Hepatocyte (in vitro differentiated cells): ENCODE data around the gene SIGLEC10. TPM values are rescaled to one million over a fixed set of nuclear protein-coding genes. Genes with fewer than 3 reads are reported as not detected.
"Not testable (repeated sequence)": the region's sequence is repeated elsewhere in the genome, so short reads cannot be mapped to it uniquely, and the experiment has no call there.

Source experiments
- DNase-seq: peaks from one replicate; pipeline ENCODE4 v3.0.0-alpha.2; 2016; ENCODE audit warnings: low spot score
- H2AFZ ChIP-seq: fragments of 200-600 bp; sonication (generic); 2 replicates; pipeline ENCODE4 v1.6.0; 2016; ENCODE audit warnings: antibody characterized with exemption, mild to moderate bottlenecking
- H3K27ac ChIP-seq: fragments of 200-600 bp; sonication (generic); 2 replicates; pipeline ENCODE4 v1.5.1; 2016; ENCODE audit warnings: mild to moderate bottlenecking
- H3K27me3 ChIP-seq: fragments of 200-600 bp; sonication (generic); 2 replicates; pipeline ENCODE4 v1.6.1; 2016
- H3K36me3 ChIP-seq: fragments of 200-600 bp; sonication (generic); replicated peaks from 2 replicates; pipeline ENCODE4 v1.5.1; 2016; ENCODE audit warnings: low read depth; ENCODE audit not compliant: insufficient read depth
- H3K4me1 ChIP-seq: fragments of 200-600 bp; sonication (generic); 2 replicates; pipeline ENCODE4 v1.5.1; 2016; ENCODE audit warnings: mild to moderate bottlenecking, moderate library complexity; ENCODE audit not compliant: insufficient read depth
- H3K4me2 ChIP-seq: fragments of 200-600 bp; sonication (generic); 2 replicates; pipeline ENCODE4 v1.6.0; 2016
- H3K4me3 ChIP-seq: fragments of 200-600 bp; sonication (generic); 2 replicates; pipeline ENCODE4 v1.5.1; 2016; ENCODE audit warnings: mild to moderate bottlenecking
- H3K79me2 ChIP-seq: fragments of 200-600 bp; sonication (generic); 2 replicates; pipeline ENCODE4 v1.6.0; 2017; ENCODE audit warnings: mild to moderate bottlenecking
- H3K9me2 ChIP-seq: fragments of 200-600 bp; sonication (generic); replicated peaks from 2 replicates; pipeline ENCODE4 v1.6.0; 2017; ENCODE audit warnings: mild to moderate bottlenecking; ENCODE audit not compliant: insufficient read depth
- H3K9me3 ChIP-seq: fragments of 200-600 bp; sonication (generic); 2 replicates; pipeline ENCODE4 v1.5.1; 2016; ENCODE audit warnings: low read depth, mild to moderate bottlenecking
- H4K20me1 ChIP-seq: fragments of 200-600 bp; sonication (generic); 2 replicates; pipeline ENCODE4 v1.6.0; 2016; ENCODE audit warnings: mild to moderate bottlenecking; ENCODE audit not compliant: insufficient read depth, poor library complexity, severe bottlenecking
- EZH2 ChIP-seq: fragments of 200-600 bp; sonication (generic); IDR thresholded peaks from 2 replicates; pipeline ENCODE4 v1.6.1; 2016; ENCODE audit warnings: antibody characterized with exemption, mild to moderate bottlenecking, borderline replicate concordance
- EZH2phosphoT487 ChIP-seq: fragments of 200-600 bp; sonication (generic); IDR thresholded peaks from one replicate; pipeline ENCODE4 v1.6.1; 2018; ENCODE audit warnings: antibody characterized with exemption, mild to moderate bottlenecking, low read depth, moderate library complexity; ENCODE audit not compliant: unreplicated experiment, severe bottlenecking
- WGBS: methylation state at CpG from one replicate; pipeline ENCODE4 v1.1.6; 2016; ENCODE audit warnings: low lambda C conversion rate; ENCODE audit errors: missing lambda C conversion rate; 5-methylcytosine and 5-hydroxymethylcytosine counted together
- polyA plus RNA-seq: library from polyadenylated mRNA; unstranded; fragments of >200 nt; fragmentation: Nextera tagmentation; extraction: Ambion mirVana; gene quantifications from 2 replicates; pipeline ENCODE4 v1.2.1, GENCODE V29; 2016
- total RNA-seq: library from RNA; depleted of rRNA; stranded (reverse); fragments of >200 nt; gene quantifications from 2 replicates; pipeline ENCODE4 v1.2.3, GENCODE V29; 2014
- TF ChIP-seq, protein P1 (sequence below): fragments of 200-600 bp; sonication (generic); IDR thresholded peaks from 2 replicates; pipeline ENCODE4 v1.5.1; 2016; ENCODE audit warnings: antibody characterized with exemption, mild to moderate bottlenecking; ENCODE audit not compliant: poor library complexity

SIGLEC10 gene
- total and polyA plus RNA-seq, 2 experiments from 2014 or later = 1.6 TPM; not detected in 1

DNA sequence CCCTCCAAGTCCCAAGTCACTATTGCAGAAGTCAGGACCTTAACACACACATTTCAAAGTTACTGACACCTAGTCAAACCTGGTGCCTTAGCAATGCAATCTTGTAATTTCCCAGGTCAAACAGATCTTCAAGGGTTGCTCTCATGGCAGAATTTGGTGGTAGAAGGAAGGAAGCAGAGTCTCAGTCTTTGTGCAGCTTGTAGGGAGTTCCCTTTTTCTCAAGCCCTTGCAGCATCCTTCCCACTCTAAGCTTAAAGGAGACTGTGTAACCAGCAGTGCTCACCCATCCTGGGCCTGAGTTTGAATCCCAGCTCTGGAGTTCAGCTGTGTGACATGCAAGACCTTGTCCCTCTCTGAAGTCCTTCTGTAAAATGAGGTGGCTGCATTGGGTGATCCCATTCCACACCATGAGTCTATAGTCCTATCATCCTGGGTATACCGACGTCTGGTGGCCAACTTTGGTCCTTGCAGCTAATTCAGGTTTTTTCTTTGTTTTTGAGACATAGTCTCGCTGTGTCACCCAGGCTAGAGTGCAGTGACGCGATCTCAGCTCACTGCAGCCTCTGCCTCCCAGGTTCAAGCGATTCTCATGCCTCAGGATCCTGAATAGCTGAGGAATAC lies 9.8 kb downstream of the SIGLEC10 start:
- no peak overlapping the region for H3K4me2 ChIP-seq
- no peaks in the 10 kb centered on the region for H3K4me1 ChIP-seq
- H3K9me2 ChIP-seq = no peaks in the 10 kb centered on the region
- TF ChIP-seq EZH2phosphoT487 = no peak
- TF ChIP-seq, protein P1, sequence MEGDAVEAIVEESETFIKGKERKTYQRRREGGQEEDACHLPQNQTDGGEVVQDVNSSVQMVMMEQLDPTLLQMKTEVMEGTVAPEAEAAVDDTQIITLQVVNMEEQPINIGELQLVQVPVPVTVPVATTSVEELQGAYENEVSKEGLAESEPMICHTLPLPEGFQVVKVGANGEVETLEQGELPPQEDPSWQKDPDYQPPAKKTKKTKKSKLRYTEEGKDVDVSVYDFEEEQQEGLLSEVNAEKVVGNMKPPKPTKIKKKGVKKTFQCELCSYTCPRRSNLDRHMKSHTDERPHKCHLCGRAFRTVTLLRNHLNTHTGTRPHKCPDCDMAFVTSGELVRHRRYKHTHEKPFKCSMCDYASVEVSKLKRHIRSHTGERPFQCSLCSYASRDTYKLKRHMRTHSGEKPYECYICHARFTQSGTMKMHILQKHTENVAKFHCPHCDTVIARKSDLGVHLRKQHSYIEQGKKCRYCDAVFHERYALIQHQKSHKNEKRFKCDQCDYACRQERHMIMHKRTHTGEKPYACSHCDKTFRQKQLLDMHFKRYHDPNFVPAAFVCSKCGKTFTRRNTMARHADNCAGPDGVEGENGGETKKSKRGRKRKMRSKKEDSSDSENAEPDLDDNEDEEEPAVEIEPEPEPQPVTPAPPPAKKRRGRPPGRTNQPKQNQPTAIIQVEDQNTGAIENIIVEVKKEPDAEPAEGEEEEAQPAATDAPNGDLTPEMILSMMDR = peak; percentile 47
- no peaks in the 10 kb centered on the region for H3K9me3 ChIP-seq
- no peaks in the 10 kb centered on the region for H3K79me2 ChIP-seq
- WGBS = 42% methylated on average over 6 of the region's 6 CpGs
- no peak overlapping the region for H3K27ac ChIP-seq
- peak; percentile 50 for DNase-seq
- no peak overlapping the region for H3K4me3 ChIP-seq
- H4K20me1 ChIP-seq = no peaks in the 10 kb centered on the region
- no peak overlapping the region for H2AFZ ChIP-seq
- no peaks in the 10 kb centered on the region for H3K36me3 ChIP-seq
- no peaks in the 10 kb centered on the region for H3K27me3 ChIP-seq

DNA sequence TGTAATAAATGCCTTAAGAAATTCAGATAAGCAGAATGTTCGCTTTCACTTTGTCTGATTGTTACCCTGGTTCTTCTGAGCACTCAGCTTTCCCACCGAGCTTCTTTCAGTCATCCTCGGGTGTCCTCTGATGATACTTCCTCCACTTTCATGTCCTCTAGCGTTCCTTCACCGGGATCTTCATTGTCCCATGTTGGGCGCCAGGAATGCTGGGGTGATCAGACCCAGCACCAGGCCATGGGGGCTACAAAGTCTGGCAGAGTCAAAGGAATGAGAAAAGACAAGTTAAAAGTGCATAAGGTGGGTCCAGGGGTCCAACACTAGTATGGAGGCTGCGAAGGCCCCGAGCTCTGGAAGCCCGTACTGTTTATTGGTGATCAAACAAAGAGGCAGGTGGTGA lies 15.3 kb downstream of the SIGLEC10 start:
- Histone ChIP-seq H3K27me3 (no peaks in the 10 kb centered on the region), H3K79me2 (no peaks in the 10 kb centered on the region), H3K36me3 (no peaks in the 10 kb centered on the region), H2AFZ (no peak overlapping the region), H3K9me3 (peaks cover 8% of the 10 kb centered on the region), H3K4me2 (no peak overlapping the region), H3K4me3 (no peak overlapping the region), H4K20me1 (no peaks in the 10 kb centered on the region), H3K4me1 (no peaks in the 10 kb centered on the region), H3K27ac (no peak overlapping the region), H3K9me2 (no peaks in the 10 kb centered on the region)
- TF ChIP-seq, protein P1 = no peak
- no peak for TF ChIP-seq EZH2
- TF ChIP-seq EZH2phosphoT487 = no peak
- WGBS = 92% methylated on average over 9 of the region's 9 CpGs
- no peak for DNase-seq

DNA sequence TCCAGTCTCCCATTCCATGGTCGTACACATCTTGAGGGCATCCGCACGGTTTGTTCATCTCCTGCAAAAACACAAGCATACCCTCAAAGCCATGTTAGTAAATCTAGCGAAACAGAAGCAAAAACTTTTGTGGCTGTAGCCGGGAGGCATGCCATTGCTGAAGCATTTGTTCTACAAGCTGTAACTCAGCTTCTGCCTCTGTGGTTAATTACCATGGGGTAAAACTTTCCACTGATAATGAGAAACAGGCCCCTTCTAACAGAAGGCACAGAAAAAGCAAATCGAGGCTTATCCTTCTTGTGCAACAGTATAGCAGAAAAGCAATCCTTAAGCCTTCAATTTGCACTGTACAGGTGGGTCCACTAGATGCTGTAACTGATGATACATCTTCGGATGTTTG lies 17.5 kb downstream of the SIGLEC10 start:
- DNase-seq, H3K4me1 ChIP-seq, H3K4me3 ChIP-seq, H3K27me3 ChIP-seq, H2AFZ ChIP-seq, H3K79me2 ChIP-seq, H3K4me2 ChIP-seq, H3K27ac ChIP-seq, H3K9me3 ChIP-seq, H3K36me3 ChIP-seq, H3K9me2 ChIP-seq, H4K20me1 ChIP-seq: not testable (repeated sequence)
- 84% methylated on average over 7 of the region's 7 CpGs for WGBS

DNA sequence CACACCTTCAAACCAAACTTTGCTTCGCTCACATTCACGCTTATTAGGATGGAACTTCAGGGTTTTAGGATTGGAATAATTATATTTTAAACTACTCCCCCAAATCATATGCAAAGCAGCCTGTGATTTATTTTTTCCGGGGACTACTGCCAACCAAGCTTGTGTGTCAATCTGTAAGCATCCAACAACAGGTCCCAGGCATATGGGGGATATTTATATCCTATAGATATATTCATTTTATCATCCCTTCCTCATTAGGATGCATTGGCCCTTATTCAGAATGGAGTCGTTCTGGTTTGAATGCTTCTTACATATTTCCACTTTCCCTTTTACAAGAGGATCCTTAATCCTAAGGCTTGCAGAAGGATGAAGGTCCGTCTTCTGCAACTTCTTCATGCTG lies 18.2 kb downstream of the SIGLEC10 start:
- H4K20me1 ChIP-seq = no peaks in the 10 kb centered on the region
- TF ChIP-seq EZH2 = no peak
- no peak for TF ChIP-seq EZH2phosphoT487
- TF ChIP-seq, protein P1 = no peak
- H3K27me3 ChIP-seq = no peaks in the 10 kb centered on the region
- H3K27ac ChIP-seq = no peak overlapping the region
- H3K4me3 ChIP-seq = no peak overlapping the region
- H3K36me3 ChIP-seq = no peaks in the 10 kb centered on the region
- H3K9me3 ChIP-seq = peaks cover 8% of the 10 kb centered on the region
- H2AFZ ChIP-seq = no peak overlapping the region
- no peak for DNase-seq
- no peaks in the 10 kb centered on the region for H3K4me1 ChIP-seq
- WGBS = 94% methylated on average over 5 of the region's 5 CpGs
- H3K9me2 ChIP-seq = no peaks in the 10 kb centered on the region
- no peak overlapping the region for H3K4me2 ChIP-seq
- H3K79me2 ChIP-seq = no peaks in the 10 kb centered on the region
